ENCODE measurements around the gene CAMSAP1. TPM values are rescaled to one million over a fixed set of nuclear protein-coding genes. Genes with fewer than 3 reads are reported as not detected.

Gene CAMSAP1
- total RNA-seq, 1 donor from 2014 or later, result 34.8 TPM

- no peak for FAIRE-seq
- peaks cover 9% of the 10 kb centered on the region for H3K9me3 Mint-ChIP-seq (ENCODE audit: unreplicated experiment)
- no peaks in the 10 kb centered on the region for H3K27me3 Mint-ChIP-seq (ENCODE audit: low read depth, unreplicated experiment)
- Histone ChIP-seq H2AFZ (ENCODE audit: low read depth, low read length) (no peak overlapping the region), H3K9me3 (ENCODE audit: insufficient read depth, low read depth, low read length) (peaks cover 5% of the 10 kb centered on the region), H3K79me2 (ENCODE audit: insufficient read depth, low read length) (peaks cover 65% of the 10 kb centered on the region), H3K9ac (ENCODE audit: low read length) (no peak overlapping the region), H3K4me1 (ENCODE audit: insufficient read depth, low read length) (no peaks in the 10 kb centered on the region), H3K4me2 (ENCODE audit: low read length) (no peak overlapping the region), H3K4me3 (ENCODE audit: insufficient read depth, low read depth, low read length) (no peak overlapping the region), H3K27me3 (ENCODE audit: insufficient read depth, low read length) (no peaks in the 10 kb centered on the region), H4K20me1 (ENCODE audit: insufficient read depth, low read length) (peaks cover 71% of the 10 kb centered on the region), H3K27ac (ENCODE audit: low read depth, low read length) (no peak overlapping the region), H3K36me3 (ENCODE audit: insufficient read depth, low read length) (peaks cover 15% of the 10 kb centered on the region)
- TF ChIP-seq CTCF (IDR thresholded peaks at IDR 0.05; ENCODE audit: insufficient read depth, low read depth, low read length) (no peak), EZH2 (IDR thresholded peaks at IDR 0.05; ENCODE audit: insufficient read depth, low read length) (no peak)
- H3K4me1 Mint-ChIP-seq (ENCODE audit: low read depth, unreplicated experiment), result peaks cover 4% of the 10 kb centered on the region
- no peak for DNase-seq (ENCODE audit: low read depth)
- no peak overlapping the region for H3K27ac Mint-ChIP-seq (ENCODE audit: unreplicated experiment)
- no peak overlapping the region for H3K4me3 Mint-ChIP-seq (ENCODE audit: unreplicated experiment)
- H3K36me3 Mint-ChIP-seq (ENCODE audit: low read depth, unreplicated experiment), result peaks cover 17% of the 10 kb centered on the region
Observed at GRCh38 chr9:135827301-135827700, 80.0 kb downstream of the CAMSAP1 start.

- DNase-seq (ENCODE audit: low read depth), result no peak
- Mint-ChIP-seq H3K4me3 (ENCODE audit: unreplicated experiment) (no peak overlapping the region), H3K36me3 (ENCODE audit: low read depth, unreplicated experiment) (peaks cover 24% of the 10 kb centered on the region), H3K4me1 (ENCODE audit: low read depth, unreplicated experiment) (peaks cover 4% of the 10 kb centered on the region), H3K9me3 (ENCODE audit: unreplicated experiment) (peaks cover 9% of the 10 kb centered on the region), H3K27ac (ENCODE audit: unreplicated experiment) (no peak overlapping the region), H3K27me3 (ENCODE audit: low read depth, unreplicated experiment) (no peaks in the 10 kb centered on the region)
- FAIRE-seq, result no peak
- Histone ChIP-seq H3K36me3 (ENCODE audit: insufficient read depth, low read length) (peaks cover 16% of the 10 kb centered on the region), H3K27ac (ENCODE audit: low read depth, low read length) (no peak overlapping the region), H2AFZ (ENCODE audit: low read depth, low read length) (no peak overlapping the region), H3K4me1 (ENCODE audit: insufficient read depth, low read length) (no peaks in the 10 kb centered on the region), H3K9me3 (ENCODE audit: insufficient read depth, low read depth, low read length) (peaks cover 5% of the 10 kb centered on the region), H3K4me2 (ENCODE audit: low read length) (no peak overlapping the region), H3K9ac (ENCODE audit: low read length) (no peak overlapping the region), H3K79me2 (ENCODE audit: insufficient read depth, low read length) (peaks cover 54% of the 10 kb centered on the region), H3K4me3 (ENCODE audit: insufficient read depth, low read depth, low read length) (no peak overlapping the region), H4K20me1 (ENCODE audit: insufficient read depth, low read length) (peaks cover 60% of the 10 kb centered on the region), H3K27me3 (ENCODE audit: insufficient read depth, low read length) (no peaks in the 10 kb centered on the region)
- TF ChIP-seq EZH2 (IDR thresholded peaks at IDR 0.05; ENCODE audit: insufficient read depth, low read length) (no peak), CTCF (IDR thresholded peaks at IDR 0.05; ENCODE audit: insufficient read depth, low read depth, low read length) (no peak)
Observed at GRCh38 chr9:135826188-135826545, 81.2 kb downstream of the CAMSAP1 start.

GRCh38 chr9:135825435-135826187, 81.7 kb downstream of the CAMSAP1 start:
- peaks cover 4% of the 10 kb centered on the region for H3K4me1 Mint-ChIP-seq (ENCODE audit: low read depth, unreplicated experiment)
- TF ChIP-seq EZH2 (IDR thresholded peaks at IDR 0.05; ENCODE audit: insufficient read depth, low read length), result no peak
- TF ChIP-seq CTCF (IDR thresholded peaks at IDR 0.05; ENCODE audit: insufficient read depth, low read depth, low read length), result no peak
- no peak overlapping the region for H3K27ac ChIP-seq (ENCODE audit: low read depth, low read length)
- no peaks in the 10 kb centered on the region for H3K27me3 Mint-ChIP-seq (ENCODE audit: low read depth, unreplicated experiment)
- H3K27ac Mint-ChIP-seq (ENCODE audit: unreplicated experiment), result no peak overlapping the region
- H3K79me2 ChIP-seq (ENCODE audit: insufficient read depth, low read length), result peaks cover 50% of the 10 kb centered on the region
- no peak overlapping the region for H3K4me3 ChIP-seq (ENCODE audit: insufficient read depth, low read depth, low read length)
- FAIRE-seq, result no peak
- no peaks in the 10 kb centered on the region for H3K4me1 ChIP-seq (ENCODE audit: insufficient read depth, low read length)
- H3K36me3 ChIP-seq (ENCODE audit: insufficient read depth, low read length), result peaks cover 16% of the 10 kb centered on the region
- H3K36me3 Mint-ChIP-seq (ENCODE audit: low read depth, unreplicated experiment), result peaks cover 26% of the 10 kb centered on the region
- peaks cover 57% of the 10 kb centered on the region for H4K20me1 ChIP-seq (ENCODE audit: insufficient read depth, low read length)
- no peak overlapping the region for H2AFZ ChIP-seq (ENCODE audit: low read depth, low read length)
- no peak overlapping the region for H3K4me3 Mint-ChIP-seq (ENCODE audit: unreplicated experiment)
- no peak for DNase-seq (ENCODE audit: low read depth)
- no peak overlapping the region for H3K9ac ChIP-seq (ENCODE audit: low read length)
- no peaks in the 10 kb centered on the region for H3K27me3 ChIP-seq (ENCODE audit: insufficient read depth, low read length)
- H3K9me3 Mint-ChIP-seq (ENCODE audit: unreplicated experiment), result peaks cover 9% of the 10 kb centered on the region
- peaks cover 5% of the 10 kb centered on the region for H3K9me3 ChIP-seq (ENCODE audit: insufficient read depth, low read depth, low read length)
- H3K4me2 ChIP-seq (ENCODE audit: low read length), result no peak overlapping the region
